ENCODE data around the gene IRX5.

The IRX5 gene

DNA sequence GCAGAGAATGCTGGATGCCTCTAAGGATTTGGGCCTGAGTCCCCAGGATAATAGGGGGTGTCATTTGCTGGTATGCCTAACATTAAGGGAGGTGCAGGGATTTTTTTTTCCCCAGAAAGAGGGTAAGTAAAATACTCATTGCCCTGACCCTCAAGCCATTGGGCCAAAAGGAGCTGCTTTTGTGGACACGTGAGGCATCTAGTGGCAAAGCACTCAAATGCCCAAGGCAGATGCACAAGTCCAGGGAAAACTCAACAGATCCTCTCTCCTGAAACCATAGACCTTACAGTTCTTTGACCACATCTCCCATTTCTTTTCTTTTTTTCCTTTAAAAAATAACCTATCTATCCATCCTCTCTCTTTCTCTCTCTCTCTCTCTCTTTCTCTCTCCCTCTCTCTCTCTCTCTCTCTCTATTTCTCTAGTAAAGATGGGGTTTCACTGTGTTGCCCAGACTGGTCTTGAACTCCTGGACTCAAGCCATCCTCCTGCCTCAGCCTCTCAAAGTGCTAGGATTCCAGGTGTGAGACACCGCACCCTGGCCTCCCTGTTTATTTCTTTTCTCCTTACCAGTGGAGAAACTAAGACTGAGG, 11.8 kb downstream of the IRX5 start:
- ATAC-seq = no peak
- no peak for TF ChIP-seq CSDC2 (CRISPR knock-in tag; IDR thresholded peaks at IDR 0.05)
- TF ChIP-seq ZFP3 (CRISPR knock-in tag; IDR thresholded peaks at IDR 0.05) = no peak
- TF ChIP-seq, protein P1, sequence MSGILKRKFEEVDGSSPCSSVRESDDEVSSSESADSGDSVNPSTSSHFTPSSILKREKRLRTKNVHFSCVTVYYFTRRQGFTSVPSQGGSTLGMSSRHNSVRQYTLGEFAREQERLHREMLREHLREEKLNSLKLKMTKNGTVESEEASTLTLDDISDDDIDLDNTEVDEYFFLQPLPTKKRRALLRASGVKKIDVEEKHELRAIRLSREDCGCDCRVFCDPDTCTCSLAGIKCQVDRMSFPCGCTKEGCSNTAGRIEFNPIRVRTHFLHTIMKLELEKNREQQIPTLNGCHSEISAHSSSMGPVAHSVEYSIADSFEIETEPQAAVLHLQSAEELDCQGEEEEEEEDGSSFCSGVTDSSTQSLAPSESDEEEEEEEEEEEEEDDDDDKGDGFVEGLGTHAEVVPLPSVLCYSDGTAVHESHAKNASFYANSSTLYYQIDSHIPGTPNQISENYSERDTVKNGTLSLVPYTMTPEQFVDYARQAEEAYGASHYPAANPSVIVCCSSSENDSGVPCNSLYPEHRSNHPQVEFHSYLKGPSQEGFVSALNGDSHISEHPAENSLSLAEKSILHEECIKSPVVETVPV (CRISPR knock-in tag; IDR thresholded peaks at IDR 0.05) = no peak
- no peak for TF ChIP-seq ZNF8 (CRISPR knock-in tag; IDR thresholded peaks at IDR 0.05)
- TF ChIP-seq ZC3H10 (CRISPR knock-in tag; IDR thresholded peaks at IDR 0.05) = no peak
- TF ChIP-seq, protein P2, sequence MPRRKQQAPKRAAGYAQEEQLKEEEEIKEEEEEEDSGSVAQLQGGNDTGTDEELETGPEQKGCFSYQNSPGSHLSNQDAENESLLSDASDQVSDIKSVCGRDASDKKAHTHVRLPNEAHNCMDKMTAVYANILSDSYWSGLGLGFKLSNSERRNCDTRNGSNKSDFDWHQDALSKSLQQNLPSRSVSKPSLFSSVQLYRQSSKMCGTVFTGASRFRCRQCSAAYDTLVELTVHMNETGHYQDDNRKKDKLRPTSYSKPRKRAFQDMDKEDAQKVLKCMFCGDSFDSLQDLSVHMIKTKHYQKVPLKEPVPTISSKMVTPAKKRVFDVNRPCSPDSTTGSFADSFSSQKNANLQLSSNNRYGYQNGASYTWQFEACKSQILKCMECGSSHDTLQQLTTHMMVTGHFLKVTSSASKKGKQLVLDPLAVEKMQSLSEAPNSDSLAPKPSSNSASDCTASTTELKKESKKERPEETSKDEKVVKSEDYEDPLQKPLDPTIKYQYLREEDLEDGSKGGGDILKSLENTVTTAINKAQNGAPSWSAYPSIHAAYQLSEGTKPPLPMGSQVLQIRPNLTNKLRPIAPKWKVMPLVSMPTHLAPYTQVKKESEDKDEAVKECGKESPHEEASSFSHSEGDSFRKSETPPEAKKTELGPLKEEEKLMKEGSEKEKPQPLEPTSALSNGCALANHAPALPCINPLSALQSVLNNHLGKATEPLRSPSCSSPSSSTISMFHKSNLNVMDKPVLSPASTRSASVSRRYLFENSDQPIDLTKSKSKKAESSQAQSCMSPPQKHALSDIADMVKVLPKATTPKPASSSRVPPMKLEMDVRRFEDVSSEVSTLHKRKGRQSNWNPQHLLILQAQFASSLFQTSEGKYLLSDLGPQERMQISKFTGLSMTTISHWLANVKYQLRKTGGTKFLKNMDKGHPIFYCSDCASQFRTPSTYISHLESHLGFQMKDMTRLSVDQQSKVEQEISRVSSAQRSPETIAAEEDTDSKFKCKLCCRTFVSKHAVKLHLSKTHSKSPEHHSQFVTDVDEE (CRISPR knock-in tag; IDR thresholded peaks at IDR 0.05) = no peak
- no peak for TF ChIP-seq ZFP30 (CRISPR knock-in tag; IDR thresholded peaks at IDR 0.05)
- no peak for TF ChIP-seq ARNTL (CRISPR knock-in tag; IDR thresholded peaks at IDR 0.05; ENCODE audit: borderline replicate concordance, low read depth)
- no peak for TF ChIP-seq TOX (CRISPR knock-in tag; IDR thresholded peaks at IDR 0.05; ENCODE audit: borderline replicate concordance)
- no peak for TF ChIP-seq ESRRG (CRISPR knock-in tag; IDR thresholded peaks at IDR 0.05)
- TF ChIP-seq ZNF70 (CRISPR knock-in tag; IDR thresholded peaks at IDR 0.05) = no peak
- TF ChIP-seq, protein P3, sequence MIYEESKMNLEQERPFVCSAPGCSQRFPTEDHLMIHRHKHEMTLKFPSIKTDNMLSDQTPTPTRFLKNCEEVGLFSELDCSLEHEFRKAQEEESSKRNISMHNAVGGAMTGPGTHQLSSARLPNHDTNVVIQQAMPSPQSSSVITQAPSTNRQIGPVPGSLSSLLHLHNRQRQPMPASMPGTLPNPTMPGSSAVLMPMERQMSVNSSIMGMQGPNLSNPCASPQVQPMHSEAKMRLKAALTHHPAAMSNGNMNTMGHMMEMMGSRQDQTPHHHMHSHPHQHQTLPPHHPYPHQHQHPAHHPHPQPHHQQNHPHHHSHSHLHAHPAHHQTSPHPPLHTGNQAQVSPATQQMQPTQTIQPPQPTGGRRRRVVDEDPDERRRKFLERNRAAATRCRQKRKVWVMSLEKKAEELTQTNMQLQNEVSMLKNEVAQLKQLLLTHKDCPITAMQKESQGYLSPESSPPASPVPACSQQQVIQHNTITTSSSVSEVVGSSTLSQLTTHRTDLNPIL (CRISPR knock-in tag; IDR thresholded peaks at IDR 0.05; ENCODE audit: low read depth) = no peak
- TF ChIP-seq SNAI2 (CRISPR knock-in tag; IDR thresholded peaks at IDR 0.05) = no peak
- no peak for TF ChIP-seq GLIS3 (CRISPR knock-in tag; IDR thresholded peaks at IDR 0.05)
- no peak for TF ChIP-seq OSR1 (CRISPR knock-in tag; IDR thresholded peaks at IDR 0.05)
- TF ChIP-seq, protein P4, sequence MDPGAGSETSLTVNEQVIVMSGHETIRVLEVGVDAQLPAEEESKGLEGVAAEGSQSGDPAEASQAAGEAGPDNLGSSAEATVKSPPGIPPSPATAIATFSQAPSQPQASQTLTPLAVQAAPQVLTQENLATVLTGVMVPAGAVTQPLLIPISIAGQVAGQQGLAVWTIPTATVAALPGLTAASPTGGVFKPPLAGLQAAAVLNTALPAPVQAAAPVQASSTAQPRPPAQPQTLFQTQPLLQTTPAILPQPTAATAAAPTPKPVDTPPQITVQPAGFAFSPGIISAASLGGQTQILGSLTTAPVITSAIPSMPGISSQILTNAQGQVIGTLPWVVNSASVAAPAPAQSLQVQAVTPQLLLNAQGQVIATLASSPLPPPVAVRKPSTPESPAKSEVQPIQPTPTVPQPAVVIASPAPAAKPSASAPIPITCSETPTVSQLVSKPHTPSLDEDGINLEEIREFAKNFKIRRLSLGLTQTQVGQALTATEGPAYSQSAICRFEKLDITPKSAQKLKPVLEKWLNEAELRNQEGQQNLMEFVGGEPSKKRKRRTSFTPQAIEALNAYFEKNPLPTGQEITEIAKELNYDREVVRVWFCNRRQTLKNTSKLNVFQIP (CRISPR knock-in tag; IDR thresholded peaks at IDR 0.05; ENCODE audit: borderline replicate concordance, low read depth) = no peak
- no peak for TF ChIP-seq ZNF565 (CRISPR knock-in tag; conservative IDR thresholded peaks at IDR 0.05; ENCODE audit: low read depth)
- TF ChIP-seq TCF4 (CRISPR knock-in tag; IDR thresholded peaks at IDR 0.05; ENCODE audit: borderline replicate concordance) = no peak

DNA sequence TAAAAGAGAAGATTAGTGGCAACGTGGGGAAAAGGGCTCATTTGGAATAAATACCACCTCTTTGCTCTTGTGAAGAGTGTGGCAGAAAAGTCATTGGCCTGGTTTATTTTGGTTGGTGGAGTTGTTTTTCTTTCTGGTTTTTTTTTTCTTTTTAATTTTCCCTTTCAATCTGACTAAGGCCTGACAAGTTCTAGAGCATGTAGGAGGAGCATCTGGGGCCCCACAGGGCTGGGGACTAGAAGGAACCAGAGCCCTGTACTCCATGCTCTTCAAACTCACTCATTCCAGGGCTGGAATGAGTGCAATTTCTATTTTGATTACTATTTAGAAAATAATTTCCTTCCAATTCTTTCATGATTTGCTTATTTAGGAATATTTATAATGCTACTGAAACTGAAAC, 13.3 kb downstream of the IRX5 start:
- no peak for ATAC-seq

DNA sequence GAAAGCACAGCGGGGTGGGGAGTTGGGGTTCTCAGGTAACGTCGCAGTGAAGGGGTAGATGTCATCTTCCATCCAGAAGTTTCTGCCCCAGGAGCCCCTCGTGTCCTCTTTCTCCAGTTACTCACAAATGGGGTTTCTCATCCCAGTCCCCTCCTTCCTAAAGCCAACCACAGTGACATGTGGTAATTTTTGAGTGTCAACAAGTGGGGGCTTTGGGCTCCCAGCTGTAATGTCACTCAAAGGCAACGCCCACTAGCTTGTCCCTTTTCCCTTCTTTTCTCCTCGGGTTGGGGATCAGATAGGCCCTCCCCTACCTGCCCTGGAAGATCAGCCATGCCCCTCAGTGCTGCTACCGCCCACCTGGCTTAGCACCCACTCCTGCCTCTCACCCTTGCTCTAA, 14.4 kb downstream of the IRX5 start:
- ATAC-seq = no peak
- TF ChIP-seq, protein P1 (CRISPR knock-in tag; IDR thresholded peaks at IDR 0.05) = no peak
- TF ChIP-seq ZNF565 (CRISPR knock-in tag; conservative IDR thresholded peaks at IDR 0.05; ENCODE audit: low read depth) (no peak), OSR1 (CRISPR knock-in tag; IDR thresholded peaks at IDR 0.05) (no peak), ZNF8 (CRISPR knock-in tag; IDR thresholded peaks at IDR 0.05) (no peak), ZFP3 (CRISPR knock-in tag; IDR thresholded peaks at IDR 0.05) (no peak), CSDC2 (CRISPR knock-in tag; IDR thresholded peaks at IDR 0.05) (no peak), RARB (CRISPR knock-in tag; IDR thresholded peaks at IDR 0.05) (no peak)

More for the DNA sequence above, 13.3 kb downstream of the IRX5 start:
- TF ChIP-seq OSR1 (CRISPR knock-in tag; IDR thresholded peaks at IDR 0.05) (no peak), SNAI2 (CRISPR knock-in tag; IDR thresholded peaks at IDR 0.05) (no peak), GLIS3 (CRISPR knock-in tag; IDR thresholded peaks at IDR 0.05) (no peak), TCF4 (CRISPR knock-in tag; IDR thresholded peaks at IDR 0.05; ENCODE audit: borderline replicate concordance) (no peak)

DNA sequence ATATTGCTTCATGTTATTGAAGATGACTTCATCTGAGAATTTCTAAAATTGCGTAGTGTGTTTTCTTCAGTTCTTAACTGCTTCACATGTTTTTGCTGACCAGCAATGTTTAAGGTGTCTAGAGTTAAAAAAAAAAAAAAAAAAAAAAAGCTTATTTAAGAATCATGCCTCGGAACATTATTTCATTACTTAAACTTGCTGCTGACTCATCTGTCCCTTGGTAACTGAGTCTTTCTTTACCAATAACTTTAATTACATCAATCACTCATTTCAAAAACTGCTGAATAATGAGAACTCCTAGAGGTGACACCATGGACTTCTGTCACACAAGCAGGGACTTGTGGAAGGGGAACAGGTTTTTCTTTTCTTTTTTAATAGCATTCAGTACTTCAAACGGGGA, 16.2 kb downstream of the IRX5 start:
- no peak for ATAC-seq
- TF ChIP-seq OSR1 (CRISPR knock-in tag; IDR thresholded peaks at IDR 0.05) = no peak
- TF ChIP-seq ARNTL (CRISPR knock-in tag; IDR thresholded peaks at IDR 0.05; ENCODE audit: borderline replicate concordance, low read depth) = no peak
- TF ChIP-seq, protein P4 (CRISPR knock-in tag; IDR thresholded peaks at IDR 0.05; ENCODE audit: borderline replicate concordance, low read depth) = no peak
- TF ChIP-seq TCF4 (CRISPR knock-in tag; IDR thresholded peaks at IDR 0.05; ENCODE audit: borderline replicate concordance) = no peak
- no peak for TF ChIP-seq ZNF70 (CRISPR knock-in tag; IDR thresholded peaks at IDR 0.05)
- no peak for TF ChIP-seq ZFP30 (CRISPR knock-in tag; IDR thresholded peaks at IDR 0.05)
- TF ChIP-seq BACH2 (CRISPR knock-in tag; IDR thresholded peaks at IDR 0.05; ENCODE audit: borderline replicate concordance) = no peak
- TF ChIP-seq ZNF565 (CRISPR knock-in tag; conservative IDR thresholded peaks at IDR 0.05; ENCODE audit: low read depth) = no peak
- TF ChIP-seq ZC3H10 (CRISPR knock-in tag; IDR thresholded peaks at IDR 0.05) = no peak
- TF ChIP-seq, protein P3 (CRISPR knock-in tag; IDR thresholded peaks at IDR 0.05; ENCODE audit: low read depth) = no peak
- no peak for TF ChIP-seq SNAI2 (CRISPR knock-in tag; IDR thresholded peaks at IDR 0.05)
